AG04450 (cell line): ENCODE results near the gene IFI30. TPM values are rescaled to one million over a fixed set of nuclear protein-coding genes. Genes with fewer than 3 reads are reported as not detected.
"Not testable (repeated sequence)": the region's sequence is repeated elsewhere in the genome, so short reads cannot be mapped to it uniquely, and the experiment has no call there.

Experiments
- CTCF ChIA-PET: fragments of 300-600, 350-600 bp; formaldehyde crosslinking; extraction: SDS; loops from one replicate; lab custom pipeline; 2022; ENCODE audit warnings: antibody characterized with exemption, inconsistent platforms; lab: Charles Lee
- POLR2A ChIA-PET: fragments of 350-600 bp; formaldehyde crosslinking; extraction: SDS; loops from one replicate; lab custom pipeline; 2021; ENCODE audit warnings: antibody characterized with exemption, inconsistent platforms; lab: Yijun Ruan, JAX
- DNase-seq: peaks from one replicate; pipeline ENCODE4 v3.0.0-alpha.2; 2011; ENCODE audit warnings: low read depth, low spot score
- H3K27ac ChIP-seq: one replicate; pipeline ENCODE4 v1.5.1; 2012; ENCODE audit warnings: low read depth, low read length, control low read depth
- H3K27me3 ChIP-seq: one replicate; pipeline ENCODE4 v1.6.0; 2012; ENCODE audit warnings: low read length; ENCODE audit not compliant: control insufficient read depth, insufficient read depth
- H3K4me3 ChIP-seq: 2 replicates; pipeline ENCODE4 v1.5.1; 2011; ENCODE audit warnings: mild to moderate bottlenecking, low read depth, low read length, control low read depth
- H3K9me3 ChIP-seq: 2 replicates; pipeline ENCODE4 v1.5.1; 2012; ENCODE audit warnings: low read length; ENCODE audit not compliant: control insufficient read depth, insufficient read depth
- polyA plus RNA-seq: library from polyadenylated mRNA; depleted of rRNA; stranded (reverse); fragments of >200 nt; gene quantifications from 2 replicates; pipeline ENCODE4 v1.2.3, GENCODE V29; 2011
- TF ChIP-seq, protein P1 (sequence below): IDR thresholded peaks from 2 replicates; pipeline ENCODE4 v1.5.1; 2011; ENCODE audit warnings: low read depth, low read length, control low read depth, inconsistent platforms

Gene IFI30
- polyA plus RNA-seq, 1 experiment = 6.9 TPM

DNA sequence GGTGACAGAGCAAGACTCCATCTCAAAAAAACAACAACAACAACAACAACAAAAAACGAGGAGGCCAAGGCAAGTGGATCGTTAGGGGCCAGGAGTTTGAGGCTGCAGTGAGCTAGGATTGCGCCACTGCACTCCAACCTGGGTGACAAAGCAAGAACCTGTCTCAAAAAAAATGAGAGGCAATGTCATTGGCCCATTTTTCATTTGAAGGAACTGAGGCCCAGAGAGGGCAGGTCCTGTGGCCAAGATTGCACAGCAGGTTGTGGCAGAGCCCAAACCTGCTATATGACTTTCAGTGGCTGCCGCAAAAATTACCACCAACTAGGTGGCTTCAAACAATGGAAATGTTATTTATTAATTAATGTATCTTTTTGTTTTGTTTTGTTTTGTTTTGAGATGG lies 15.1 kb upstream of the IFI30 start:
- TF ChIP-seq, protein P1, sequence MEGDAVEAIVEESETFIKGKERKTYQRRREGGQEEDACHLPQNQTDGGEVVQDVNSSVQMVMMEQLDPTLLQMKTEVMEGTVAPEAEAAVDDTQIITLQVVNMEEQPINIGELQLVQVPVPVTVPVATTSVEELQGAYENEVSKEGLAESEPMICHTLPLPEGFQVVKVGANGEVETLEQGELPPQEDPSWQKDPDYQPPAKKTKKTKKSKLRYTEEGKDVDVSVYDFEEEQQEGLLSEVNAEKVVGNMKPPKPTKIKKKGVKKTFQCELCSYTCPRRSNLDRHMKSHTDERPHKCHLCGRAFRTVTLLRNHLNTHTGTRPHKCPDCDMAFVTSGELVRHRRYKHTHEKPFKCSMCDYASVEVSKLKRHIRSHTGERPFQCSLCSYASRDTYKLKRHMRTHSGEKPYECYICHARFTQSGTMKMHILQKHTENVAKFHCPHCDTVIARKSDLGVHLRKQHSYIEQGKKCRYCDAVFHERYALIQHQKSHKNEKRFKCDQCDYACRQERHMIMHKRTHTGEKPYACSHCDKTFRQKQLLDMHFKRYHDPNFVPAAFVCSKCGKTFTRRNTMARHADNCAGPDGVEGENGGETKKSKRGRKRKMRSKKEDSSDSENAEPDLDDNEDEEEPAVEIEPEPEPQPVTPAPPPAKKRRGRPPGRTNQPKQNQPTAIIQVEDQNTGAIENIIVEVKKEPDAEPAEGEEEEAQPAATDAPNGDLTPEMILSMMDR = no peak
- no peak overlapping the region for H3K4me3 ChIP-seq
- POLR2A ChIA-PET = interaction anchor here (0.6 kb wide), 1 partner anchor 120 kb away, joined by 5 read pairs; no protein-coding TSS in a partner anchor
- DNase-seq = no peak
- CTCF ChIA-PET = interaction anchor here (1.5 kb wide), 1 partner anchor 45 kb away, joined by 5 read pairs; no protein-coding TSS in a partner anchor
- no peak overlapping the region for H3K27ac ChIP-seq
- H3K9me3 ChIP-seq = no peaks in the 10 kb centered on the region; the same call in 1 of the 2 replicates
- no peaks in the 10 kb centered on the region for H3K27me3 ChIP-seq

GRCh38 chr19:18159059-18159616 lies 14.5 kb upstream of the IFI30 start:
- H3K27ac ChIP-seq, DNase-seq, H3K4me3 ChIP-seq, POLR2A ChIA-PET, H3K27me3 ChIP-seq, H3K9me3 ChIP-seq: not testable (repeated sequence)
- CTCF ChIA-PET = interaction anchor here (1.5 kb wide), 1 partner anchor 46 kb away, joined by 5 read pairs; no protein-coding TSS in a partner anchor

DNA sequence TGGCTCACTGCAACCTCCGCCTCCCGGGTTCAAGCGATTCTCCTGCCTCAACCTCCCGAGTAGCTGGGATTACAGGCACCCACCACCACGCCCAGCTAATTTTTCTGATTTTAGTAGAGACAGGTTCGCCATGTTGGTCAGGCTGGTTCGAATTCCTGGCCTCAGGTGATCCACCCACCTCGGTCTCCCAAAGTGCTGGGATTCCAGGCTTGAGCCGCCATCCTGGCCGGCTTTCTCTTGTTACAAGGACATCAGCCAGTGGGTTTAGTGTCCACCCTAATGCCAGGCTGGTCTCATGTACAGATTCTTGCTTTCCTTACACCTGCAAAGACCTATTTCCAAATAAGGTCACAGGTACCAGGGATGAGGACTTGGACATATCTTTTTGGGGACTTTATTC lies 13.8 kb upstream of the IFI30 start:
- H3K9me3 ChIP-seq = no peaks in the 10 kb centered on the region
- no peaks in the 10 kb centered on the region for H3K27me3 ChIP-seq
- ChIA-PET POLR2A (interaction anchor here (0.5 kb wide), 1 partner anchor 152 kb away, joined by 4 read pairs; the partner anchor contains the start of gene ARRDC2), CTCF (interaction anchor here (1.1 to 2.6 kb wide), 5 partner anchors 8 to 93 kb away, joined by 3 to 20 read pairs (median 6); partner anchors contain the start of gene PIK3R2)
- no peak for DNase-seq
- H3K27ac ChIP-seq = no peak overlapping the region
- no peak overlapping the region for H3K4me3 ChIP-seq
- TF ChIP-seq, protein P1 = no peak

GRCh38 chr19:18160493-18160970 lies 13.1 kb upstream of the IFI30 start:
- Histone ChIP-seq H3K27me3 (no peaks in the 10 kb centered on the region), H3K27ac (no peak overlapping the region), H3K4me3 (0 out of 2 replicates have a peak overlapping the region, but pooled peaks have one; percentile 2), H3K9me3 (no peaks in the 10 kb centered on the region)
- DNase-seq = no peak
- TF ChIP-seq, protein P1 = no peak
- CTCF ChIA-PET = interaction anchor here (0.6 to 2.6 kb wide), 13 partner anchors 9 to 225 kb away, joined by 3 to 20 read pairs (median 5); partner anchors contain the start of gene PIK3R2
- POLR2A ChIA-PET = interaction anchor here (0.5 kb wide), 1 partner anchor 152 kb away, joined by 4 read pairs; the partner anchor contains the start of gene ARRDC2

- POLR2A ChIA-PET = no interaction called here
- TF ChIP-seq, protein P1 = no peak
- Histone ChIP-seq H3K4me3 (peak overlapping the region; percentile 2; the same call in 1 of the 2 replicates), H3K9me3 (no peaks in the 10 kb centered on the region), H3K27ac (no peak overlapping the region), H3K27me3 (no peaks in the 10 kb centered on the region)
- CTCF ChIA-PET = interaction anchor here (0.5 to 2.6 kb wide), 25 partner anchors 9 to 250 kb away, joined by 3 to 20 read pairs (median 4); partner anchors contain the start of gene PIK3R2
- no peak for DNase-seq
These were observed 12.5 kb upstream of the IFI30 start for GRCh38 chr19:18160971-18161635.
